Stimulated activated CD4-positive, alpha-beta T cell treated with anti-CD3 and anti-CD28 coated beads, Interleukin-1b, Interleukin-23, amount 100 ng/mL, for 1 hour (primary cell): ENCODE data around the gene PARD6B.
"Not testable (repeated sequence)": the region's sequence is repeated elsewhere in the genome, so short reads cannot be mapped to it uniquely, and the experiment has no call there.

Experiments
- DNase-seq, 2 donors: peaks; one replicate each; pipeline ENCODE4 v3.0.0-alpha.2; 2020; ENCODE audit warnings: low read depth in 2 of 2

The PARD6B gene

DNA sequence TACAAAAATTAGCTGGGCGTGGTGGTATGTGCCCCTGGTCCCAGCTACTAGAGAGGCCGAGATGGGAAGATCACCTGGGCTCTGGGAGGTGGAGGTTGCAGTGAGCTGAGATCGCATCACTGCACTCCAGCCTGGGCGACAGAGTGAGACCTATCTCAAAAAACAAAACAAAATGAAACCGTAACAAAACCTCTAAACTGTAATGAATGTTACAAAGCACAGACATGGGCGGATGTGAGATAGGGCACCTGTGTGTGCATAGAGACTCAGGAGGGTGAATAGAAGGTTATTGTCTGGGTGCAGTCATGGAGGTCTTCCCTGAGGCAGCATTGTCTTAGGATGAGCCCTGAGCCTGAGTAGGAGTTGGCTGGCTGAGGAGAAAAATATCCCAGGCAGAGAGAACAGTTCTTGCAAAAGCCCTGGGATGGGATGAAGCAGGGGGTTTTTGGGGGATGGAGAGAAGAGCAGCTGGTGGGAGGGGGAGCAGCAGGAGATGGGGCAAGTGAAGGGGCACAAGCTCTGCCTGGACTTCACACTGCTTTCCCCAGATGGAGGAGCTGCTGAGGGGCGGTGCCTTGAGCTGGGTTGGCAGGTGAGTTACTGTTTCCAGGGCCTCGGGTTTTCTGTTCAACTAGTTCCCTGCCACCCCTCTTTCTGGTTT lies 68.6 kb downstream of the PARD6B start:
- DNase-seq: no peak

DNA sequence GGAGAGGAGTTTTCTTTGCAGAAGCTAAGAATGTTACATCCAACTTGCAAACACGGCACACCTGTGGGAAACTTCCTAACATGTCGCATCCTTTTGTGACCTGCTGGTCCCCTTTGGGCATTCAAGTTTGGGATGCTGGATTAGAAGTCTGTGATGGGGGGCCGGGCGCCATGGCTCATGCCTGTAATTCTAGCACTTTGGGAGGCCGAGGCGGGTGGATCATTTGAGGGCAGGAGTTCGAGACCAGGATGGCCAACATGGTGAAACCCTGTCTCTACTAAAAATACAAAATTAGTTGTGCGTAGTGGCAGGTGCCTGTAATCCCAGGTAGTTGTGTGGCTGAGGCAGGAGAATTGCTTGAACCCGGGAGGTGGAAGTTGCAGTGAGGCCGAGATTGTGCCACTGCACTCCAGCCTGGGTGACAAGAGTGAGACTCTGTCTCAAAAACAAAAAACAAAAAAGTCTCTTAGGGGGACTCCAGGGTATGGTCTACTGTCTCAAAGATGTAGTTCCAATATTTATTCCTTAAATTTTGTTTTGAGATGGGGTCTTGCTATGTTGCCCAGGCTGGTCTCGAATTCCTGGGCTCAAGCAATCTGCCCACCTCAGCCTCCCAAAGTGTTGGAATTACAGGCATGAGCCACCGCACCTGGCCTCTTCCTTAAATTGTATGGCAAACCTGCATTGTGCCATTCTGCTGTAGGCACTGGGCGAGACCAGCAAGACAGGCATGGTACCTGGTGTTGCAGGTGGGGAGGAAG lies 69.8 kb downstream of the PARD6B start:
- DNase-seq: not testable (repeated sequence)

DNA sequence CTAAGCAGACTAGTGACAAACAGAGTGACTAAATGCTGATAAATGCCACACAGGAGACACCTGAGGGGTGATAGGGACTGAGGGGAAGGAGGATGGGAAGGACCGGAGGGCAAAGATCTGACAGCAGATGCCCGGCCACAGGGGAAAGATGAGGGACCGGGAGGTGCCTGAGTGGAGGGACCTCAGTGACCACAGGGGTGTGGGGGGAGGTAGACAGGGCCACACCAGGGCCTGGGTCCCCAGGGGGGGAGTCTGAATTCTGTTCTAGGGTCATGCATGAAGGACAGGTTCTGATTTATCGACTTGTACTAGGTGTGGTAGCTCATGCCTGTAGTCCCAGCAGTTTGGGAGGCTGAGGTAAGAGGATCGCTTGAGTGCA lies 70.4 kb downstream of the PARD6B start:
- DNase-seq: no peak

- no peak for DNase-seq
Measured at GRCh38 chr20:50802289-50802688, 70.9 kb downstream of the PARD6B start.

DNA sequence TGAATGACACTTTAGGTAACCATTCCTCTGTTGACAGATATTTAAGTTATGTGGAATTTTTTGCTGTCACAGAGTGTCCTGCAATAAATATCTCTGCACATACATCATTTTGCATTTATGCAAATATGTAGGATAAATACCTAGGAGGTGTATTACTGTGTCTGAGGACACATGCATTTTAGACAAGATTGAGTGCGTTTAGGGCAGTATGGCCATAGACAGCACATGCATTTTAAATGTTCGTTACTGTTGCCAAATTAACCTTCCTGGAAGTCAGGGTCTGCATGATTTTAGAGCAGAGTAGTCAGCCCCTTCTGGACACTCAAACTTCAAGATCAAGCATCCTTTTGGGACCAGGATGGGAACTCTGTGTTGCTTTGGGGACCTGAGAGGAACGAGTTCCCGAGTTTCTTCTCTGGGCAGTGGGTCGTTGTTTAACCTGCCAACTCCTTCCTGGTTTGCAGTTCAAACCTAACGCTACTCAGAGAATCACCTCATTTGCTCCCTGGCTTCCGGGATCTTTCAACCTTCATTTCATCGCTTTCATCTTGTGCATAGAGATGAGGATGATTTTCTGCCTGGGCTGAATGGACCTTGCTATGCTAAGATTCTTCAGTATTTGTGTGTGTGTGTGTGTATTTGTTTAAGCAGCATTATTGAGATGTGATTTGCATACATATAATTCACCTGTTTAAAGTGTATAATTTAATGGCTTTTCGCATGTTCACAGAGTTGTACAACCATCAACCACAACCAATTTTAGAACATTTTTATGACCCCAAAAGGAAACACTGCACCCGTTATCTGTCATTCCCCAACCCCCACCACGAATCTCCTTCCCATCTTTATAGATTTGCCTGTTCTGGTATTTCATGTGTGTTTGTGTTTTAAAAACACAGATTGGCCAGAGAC lies 73.3 kb downstream of the PARD6B start:
- no peak for DNase-seq

GRCh38 chr20:50805349-50805684 lies 73.9 kb downstream of the PARD6B start:
- no peak for DNase-seq

DNA sequence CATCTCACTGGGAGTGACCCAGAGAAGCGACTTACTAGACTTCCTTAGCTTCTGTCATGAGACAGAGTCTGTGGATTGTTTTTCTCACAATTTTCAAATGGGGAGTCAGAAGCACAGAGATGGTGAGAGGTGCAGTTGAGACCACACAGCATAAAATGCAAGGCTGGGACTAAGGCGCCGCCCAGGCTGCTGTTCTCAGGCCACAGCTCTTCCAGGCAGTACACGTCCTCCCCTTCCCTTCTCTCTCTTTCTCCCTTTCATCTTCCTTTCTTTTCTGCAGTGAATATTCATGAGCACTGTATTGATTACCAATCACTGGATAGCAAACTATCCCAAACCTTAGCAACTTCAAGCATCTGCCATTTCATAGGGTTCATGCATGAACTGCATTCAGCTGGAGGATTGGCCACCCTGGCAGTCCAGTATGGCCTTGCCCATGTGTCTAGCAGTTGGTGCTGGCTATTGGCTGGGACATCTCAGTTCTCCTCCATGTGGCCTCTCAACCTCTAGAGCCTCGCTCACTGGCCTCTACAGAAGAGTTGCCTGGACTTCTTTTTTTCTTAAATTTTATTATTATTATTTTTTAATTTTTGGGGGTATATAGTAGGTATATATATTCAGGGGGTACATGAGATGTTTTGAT lies 74.9 kb downstream of the PARD6B start:
- DNase-seq: no peak
